GM19043 (cell line): ENCODE results near the gene MVP.

Source experiments
- ATAC-seq: cut with Tn5 transposase; IDR thresholded peaks from one replicate; pipeline ENCODE4 v1.9.1; 2021; ENCODE audit warnings: low read depth; ENCODE audit not compliant: unreplicated experiment

MVP gene

DNA sequence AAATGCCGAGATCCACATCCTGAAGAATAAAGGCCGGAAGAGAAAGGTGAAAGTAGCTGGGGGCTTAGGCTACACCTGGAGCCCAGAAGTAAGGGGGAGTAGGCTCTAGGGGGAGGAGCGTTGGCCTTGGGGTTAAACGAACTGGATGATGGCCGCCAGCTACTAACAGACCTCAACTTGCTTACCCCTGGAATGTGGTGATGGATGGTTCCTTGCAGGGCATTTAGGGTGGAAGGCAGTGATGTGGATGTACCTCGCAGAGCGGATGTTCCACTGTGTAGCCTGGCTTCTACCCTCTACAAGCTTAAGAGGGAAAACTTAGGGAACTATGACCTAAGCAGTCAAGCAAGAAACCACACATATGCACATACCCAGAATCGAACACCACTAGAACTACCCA is 16.2 kb upstream of the MVP start:
- ATAC-seq: no peak

GRCh38 chr16:29804455-29805231 is 15.6 kb upstream of the MVP start:
- ATAC-seq: no peak

GRCh38 chr16:29805232-29806098 is 14.8 kb upstream of the MVP start:
- ATAC-seq: peak; percentile 51

DNA sequence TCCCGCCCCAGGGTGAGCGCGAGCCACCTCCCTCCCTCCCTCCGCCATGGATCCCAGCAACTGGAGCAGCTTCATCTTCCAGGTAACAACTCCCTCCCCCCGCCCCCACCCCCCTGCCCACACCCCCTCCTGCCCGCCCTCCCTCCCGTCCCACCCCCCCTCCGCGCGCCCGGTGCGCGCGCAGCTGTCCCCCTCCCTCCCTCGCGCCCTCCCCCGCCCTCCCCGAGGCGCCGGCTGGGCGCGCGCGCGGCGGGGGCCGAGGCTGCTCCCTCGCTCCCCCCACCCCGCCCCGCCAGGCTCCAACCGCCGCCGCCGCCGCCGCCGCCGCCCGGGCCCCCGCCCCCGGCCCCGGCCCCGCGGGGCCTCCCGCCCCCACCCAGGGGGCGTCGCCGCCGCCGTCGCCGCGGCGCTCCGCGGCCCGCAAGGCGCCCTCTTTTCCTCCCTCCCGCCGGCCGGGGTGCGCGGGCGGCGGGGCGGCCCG is 14.1 kb upstream of the MVP start, which contains the start of gene MAZ:
MAZ (plus strand) TSS at position 431 of the 481 bp plus-strand sequence. CDS start 173 bp downstream, outside the sequence.
- ATAC-seq: no peak

DNA sequence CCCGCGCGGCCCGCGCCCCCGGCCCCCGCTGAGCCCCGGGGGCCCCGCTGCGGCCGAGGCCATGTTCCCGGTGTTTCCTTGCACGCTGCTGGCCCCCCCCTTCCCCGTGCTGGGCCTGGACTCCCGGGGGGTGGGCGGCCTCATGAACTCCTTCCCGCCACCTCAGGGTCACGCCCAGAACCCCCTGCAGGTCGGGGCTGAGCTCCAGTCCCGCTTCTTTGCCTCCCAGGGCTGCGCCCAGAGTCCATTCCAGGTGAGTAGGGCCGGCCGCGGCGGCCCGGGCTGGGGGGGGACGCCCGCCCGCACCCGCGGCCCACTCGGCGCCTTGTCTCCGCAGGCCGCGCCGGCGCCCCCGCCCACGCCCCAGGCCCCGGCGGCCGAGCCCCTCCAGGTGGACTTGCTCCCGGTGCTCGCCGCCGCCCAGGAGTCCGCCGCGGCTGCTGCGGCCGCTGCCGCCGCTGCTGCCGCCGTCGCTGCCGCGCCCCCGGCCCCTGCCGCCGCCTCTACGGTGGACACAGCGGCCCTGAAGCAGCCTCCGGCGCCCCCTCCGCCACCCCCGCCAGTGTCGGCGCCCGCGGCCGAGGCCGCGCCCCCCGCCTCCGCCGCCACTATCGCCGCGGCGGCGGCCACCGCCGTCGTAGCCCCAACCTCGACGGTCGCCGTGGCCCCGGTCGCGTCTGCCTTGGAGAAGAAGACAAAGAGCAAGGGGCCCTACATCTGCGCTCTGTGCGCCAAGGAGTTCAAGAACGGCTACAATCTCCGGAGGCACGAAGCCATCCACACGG is 13.4 kb upstream of the MVP start:
- no peak for ATAC-seq

- ATAC-seq: no peak
Observed at GRCh38 chr16:29807426-29808218, 12.6 kb upstream of the MVP start.

DNA sequence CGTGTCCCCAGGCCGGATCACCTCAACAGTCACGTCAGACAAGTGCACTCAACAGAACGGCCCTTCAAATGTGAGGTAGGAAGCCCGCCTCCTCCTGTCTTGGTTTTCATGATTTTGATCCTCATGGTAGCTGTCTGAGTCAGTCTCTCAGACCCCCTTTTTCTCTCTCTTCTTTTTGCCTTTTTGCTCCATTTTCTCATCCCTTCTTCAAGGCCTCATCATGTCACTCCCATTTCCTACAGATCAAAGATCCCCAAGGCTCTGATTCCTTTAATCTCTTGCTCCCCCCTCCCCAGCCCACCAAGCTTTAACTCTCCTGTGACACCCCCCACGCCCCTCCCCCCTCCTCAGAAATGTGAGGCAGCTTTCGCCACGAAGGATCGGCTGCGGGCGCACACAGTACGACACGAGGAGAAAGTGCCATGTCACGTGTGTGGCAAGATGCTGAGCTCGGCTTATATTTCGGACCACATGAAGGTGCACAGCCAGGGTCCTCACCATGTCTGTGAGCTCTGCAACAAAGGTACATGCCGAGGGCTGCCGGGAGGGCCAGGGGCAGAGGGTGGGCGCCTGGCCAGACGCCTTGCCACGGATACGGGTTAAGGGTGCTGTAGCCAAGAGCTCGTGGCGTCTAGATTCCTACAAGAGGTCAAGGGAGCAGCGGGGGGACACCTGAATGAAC is 11.9 kb upstream of the MVP start:
- no peak for ATAC-seq

DNA sequence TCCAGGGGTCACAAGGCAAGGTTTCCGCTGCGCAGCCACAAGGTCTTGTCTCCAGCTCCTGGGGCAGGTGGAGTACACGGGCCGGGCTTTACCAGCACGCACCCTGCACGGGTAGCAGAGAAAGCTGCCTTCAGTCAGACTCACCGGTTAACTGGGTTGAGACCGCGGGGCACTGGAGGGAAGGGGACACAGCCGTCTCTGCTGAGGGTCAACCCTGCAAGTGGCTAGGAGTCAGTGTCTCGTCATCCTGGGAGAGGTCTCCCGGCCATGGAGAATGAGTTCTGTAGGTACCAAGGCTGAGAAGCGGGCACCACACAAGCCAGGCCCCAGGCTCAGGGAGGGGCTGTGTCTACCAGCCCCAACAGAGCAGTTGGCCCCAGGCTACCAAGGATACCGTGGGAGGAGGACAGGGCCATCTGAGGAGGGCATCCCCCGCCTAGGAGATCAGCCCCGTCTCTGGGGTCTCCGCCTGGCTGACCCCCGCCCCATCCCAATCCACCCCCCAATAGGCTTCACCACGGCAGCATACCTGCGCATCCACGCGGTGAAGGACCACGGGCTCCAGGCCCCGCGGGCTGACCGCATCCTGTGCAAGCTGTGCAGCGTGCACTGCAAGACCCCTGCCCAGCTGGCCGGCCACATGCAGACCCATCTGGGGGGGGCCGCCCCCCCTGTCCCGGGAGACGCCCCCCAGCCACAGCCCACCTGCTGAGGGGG is 11.1 kb upstream of the MVP start:
- no peak for ATAC-seq

GRCh38 chr16:29809850-29810698 is 10.2 kb upstream of the MVP start:
- no peak for ATAC-seq

DNA sequence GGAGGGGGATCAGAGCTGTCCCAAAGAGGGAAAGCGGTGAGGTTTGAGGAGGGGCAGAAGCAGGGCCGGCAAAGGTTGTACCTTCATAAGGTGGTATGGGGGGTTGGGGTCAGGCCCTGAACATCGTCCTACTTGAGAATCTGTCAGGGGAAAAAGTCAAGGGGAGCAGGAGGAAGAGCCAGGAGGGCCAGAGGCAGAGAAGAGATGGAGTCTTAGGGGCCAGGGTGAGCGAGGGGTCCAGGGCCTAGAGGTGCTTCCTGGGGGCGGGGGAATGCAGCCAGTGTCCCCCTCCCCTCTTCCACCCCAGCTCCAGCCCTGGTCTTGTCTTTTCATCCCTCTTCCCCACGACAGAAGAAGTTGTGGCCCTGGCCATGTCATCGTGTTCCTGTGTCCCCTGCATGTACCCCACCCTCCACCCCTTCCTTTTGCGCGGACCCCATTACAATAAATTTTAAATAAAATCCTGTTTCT is 9.5 kb upstream of the MVP start:
- no peak for ATAC-seq

DNA sequence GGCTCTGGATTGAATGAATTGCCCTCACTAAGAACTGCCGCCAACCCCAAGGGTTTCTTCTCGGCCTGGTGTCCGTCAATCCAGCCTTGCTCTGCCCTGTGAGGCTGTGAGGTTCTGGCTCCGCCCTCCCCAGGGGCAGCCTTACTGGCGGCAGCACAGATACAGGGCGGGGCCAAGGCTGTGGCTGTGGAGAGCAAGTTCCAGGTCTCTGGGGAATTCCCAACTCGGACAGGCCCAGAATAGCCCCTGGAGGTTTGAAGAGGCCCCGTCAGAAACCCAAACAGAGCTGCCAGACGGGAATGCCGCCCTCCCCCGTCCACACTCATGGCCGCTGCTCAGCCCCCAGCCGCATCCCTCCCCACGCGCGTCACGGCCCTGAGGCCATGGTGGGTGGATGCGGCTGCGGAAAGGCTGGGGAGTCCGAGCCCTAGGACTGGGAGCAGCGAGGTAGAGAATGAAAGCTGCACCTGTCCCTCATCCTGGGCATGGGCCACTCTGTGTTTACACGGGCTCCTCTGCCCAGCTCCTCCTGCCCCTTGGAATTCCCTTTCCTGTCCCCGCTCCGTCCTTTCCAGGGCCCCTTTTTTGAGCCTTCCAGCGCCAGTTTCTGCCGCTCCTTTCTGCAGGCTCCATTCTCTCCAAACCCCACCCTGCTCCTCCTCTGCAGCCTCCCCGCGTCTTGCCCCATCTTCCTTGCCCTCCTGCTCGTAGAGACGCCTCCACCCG is 8.9 kb upstream of the MVP start:
- ATAC-seq: no peak

- ATAC-seq: no peak
Observed at GRCh38 chr16:29811896-29812665, 8.2 kb upstream of the MVP start, which contains the start of gene PRRT2. Gene PRRT2, plus strand, starts transcription at chr16:29812193. Its CDS starts 862 bp downstream, at chr16:29813055.

GRCh38 chr16:29812754-29813643 is 7.3 kb upstream of the MVP start:
- no peak for ATAC-seq

GRCh38 chr16:29813644-29814562 is 6.4 kb upstream of the MVP start:
- no peak for ATAC-seq
